Coronary artery (tissue), 2 donors: ENCODE results near the gene HEYL.
A peak's percentile ranks its signal among the peaks of the same experiment; 100 is the strongest.

Source experiments
- DNase-seq: peaks from one replicate; pipeline ENCODE4 v3.0.0-alpha.2; 2017; ENCODE audit warnings: low spot score
- H3K27ac ChIP-seq, 2 donors: fragments of 200-600 bp; sonication (generic); one replicate each; pipeline ENCODE4 v1.5.1; 2016 to 2019
- H3K4me3 ChIP-seq: fragments of 200-600 bp; sonication (generic); 2 replicates; pipeline ENCODE4 v1.5.1; 2016; ENCODE audit warnings: mild to moderate bottlenecking, moderate library complexity
- CTCF ChIP-seq: fragments of 200-600 bp; sonication (generic); IDR thresholded peaks from one replicate; pipeline ENCODE4 v1.5.1; 2019; ENCODE audit warnings: antibody characterized with exemption

Gene HEYL

GRCh38 chr1:39639305-39640130 is at the start of gene HEYL:
Gene HEYL (minus strand): TSS chr1:39639643. CDS start chr1:39639625, 18 bp downstream.
- H3K27ac ChIP-seq = peak within 1 kb of the TSS; percentile 90 to 96

GRCh38 chr1:39689214-39689613 is 49.8 kb upstream of the HEYL start:
- Histone ChIP-seq H3K27ac (no peak overlapping the region), H3K4me3 (no peak overlapping the region)
- TF ChIP-seq CTCF = no peak
- DNase-seq = no peak

More at GRCh38 chr1:39639305-39640130, at the start of gene HEYL:
- peak; percentile 37 for TF ChIP-seq CTCF
- DNase-seq = peak; percentile 94
- peak within 1 kb of the TSS; percentile 78 for H3K4me3 ChIP-seq

- TF ChIP-seq CTCF = no peak
- DNase-seq = no peak
- no peak overlapping the region for H3K27ac ChIP-seq
- no peak overlapping the region for H3K4me3 ChIP-seq
Measured at GRCh38 chr1:39688706-39689105, 49.3 kb upstream of the HEYL start.

- no peak for DNase-seq
- H3K27ac ChIP-seq = no peak overlapping the region
Measured at GRCh38 chr1:39687243-39687642, 47.8 kb upstream of the HEYL start.

GRCh38 chr1:39685071-39685470 is 45.6 kb upstream of the HEYL start:
- no peak for TF ChIP-seq CTCF
- DNase-seq = no peak
- Histone ChIP-seq H3K4me3 (no peak overlapping the region), H3K27ac (no peak overlapping the region)

More at GRCh38 chr1:39687243-39687642, 47.8 kb upstream of the HEYL start:
- H3K4me3 ChIP-seq = no peak overlapping the region
- TF ChIP-seq CTCF = no peak

- H3K27ac ChIP-seq = no peak overlapping the region
- no peak overlapping the region for H3K4me3 ChIP-seq
- no peak for TF ChIP-seq CTCF
- DNase-seq = no peak
Measured at GRCh38 chr1:39684313-39684664, 44.8 kb upstream of the HEYL start.
